Activated T-cell treated with anti-CD3 and anti-CD28 coated beads, Interleukin-2, amount 50 U/mL, for 4 hours (primary cell): ENCODE results near the gene CAPNS1. TPM values are rescaled to one million over a fixed set of nuclear protein-coding genes. Genes with fewer than 3 reads are reported as not detected.
A peak's percentile ranks its signal among the peaks of the same experiment; 100 is the strongest.

Source experiments
- ATAC-seq, 2 donors: fragments of 200-7000 bp; cut with Tn5 transposase; one replicate each; pipeline ENCODE4 v1.10.0; 2021
- DNase-seq: peaks from one replicate; pipeline ENCODE4 v3.0.0-alpha.2; 2020
- H3K27me3 Mint-ChIP-seq: one replicate; pipeline ENCODE4 v1.8.0; 2021; ENCODE audit warnings: low read depth, mixed read lengths
- H3K36me3 Mint-ChIP-seq: one replicate; pipeline ENCODE4 v1.8.0; 2022; ENCODE audit warnings: mixed read lengths; ENCODE audit not compliant: insufficient read depth
- H3K4me1 Mint-ChIP-seq: one replicate; pipeline ENCODE4 v1.8.0; 2021; ENCODE audit warnings: low read depth, mixed read lengths
- H3K4me3 Mint-ChIP-seq: one replicate; pipeline ENCODE4 v1.8.0; 2021; ENCODE audit warnings: mild to moderate bottlenecking, moderate library complexity, mixed read lengths
- H3K9me3 Mint-ChIP-seq: one replicate; pipeline ENCODE4 v1.8.0; 2021; ENCODE audit warnings: mixed read lengths
- total RNA-seq, 3 donors: library from RNA; stranded (reverse); gene quantifications; one replicate each; pipeline ENCODE4 v1.2.1, GENCODE V29; 2021

Gene CAPNS1
- total RNA-seq: 100 to 1,000 TPM; 287 to 318 (median 313) TPM

GRCh38 chr19:36139473-36140303 lies at the start of gene CAPNS1:
Gene CAPNS1 (plus strand): TSS chr19:36140066. CDS start chr19:36141012, 946 bp downstream.
- H3K4me3 Mint-ChIP-seq: peak within 1 kb of the TSS; percentile 97

GRCh38 chr19:36090910-36091695 lies 48.8 kb upstream of the CAPNS1 start:
- H3K4me1 Mint-ChIP-seq: peaks cover 12% of the 10 kb centered on the region
- no peak for DNase-seq
- H3K27me3 Mint-ChIP-seq: no peaks in the 10 kb centered on the region
- H3K36me3 Mint-ChIP-seq: peaks cover 3% of the 10 kb centered on the region
- no peak for ATAC-seq
- no peak overlapping the region for H3K4me3 Mint-ChIP-seq
- H3K9me3 Mint-ChIP-seq: no peaks in the 10 kb centered on the region

More at GRCh38 chr19:36139473-36140303, at the start of gene CAPNS1:
- ATAC-seq (peak; percentile 78), DNase-seq (peak; percentile 90)
- no peaks in the 10 kb centered on the region for H3K27me3 Mint-ChIP-seq
- peaks cover 17% of the 10 kb centered on the region for H3K36me3 Mint-ChIP-seq
- H3K9me3 Mint-ChIP-seq: no peaks in the 10 kb centered on the region
- H3K4me1 Mint-ChIP-seq: peaks cover 20% of the 10 kb centered on the region

- no peak for DNase-seq
- H3K27me3 Mint-ChIP-seq: no peaks in the 10 kb centered on the region
- H3K9me3 Mint-ChIP-seq: no peaks in the 10 kb centered on the region
- H3K4me1 Mint-ChIP-seq: peaks cover 12% of the 10 kb centered on the region
- H3K4me3 Mint-ChIP-seq: no peak overlapping the region
- peaks cover 3% of the 10 kb centered on the region for H3K36me3 Mint-ChIP-seq
- ATAC-seq: no peak
These were observed 47.3 kb upstream of the CAPNS1 start for GRCh38 chr19:36092566-36092965.

DNA sequence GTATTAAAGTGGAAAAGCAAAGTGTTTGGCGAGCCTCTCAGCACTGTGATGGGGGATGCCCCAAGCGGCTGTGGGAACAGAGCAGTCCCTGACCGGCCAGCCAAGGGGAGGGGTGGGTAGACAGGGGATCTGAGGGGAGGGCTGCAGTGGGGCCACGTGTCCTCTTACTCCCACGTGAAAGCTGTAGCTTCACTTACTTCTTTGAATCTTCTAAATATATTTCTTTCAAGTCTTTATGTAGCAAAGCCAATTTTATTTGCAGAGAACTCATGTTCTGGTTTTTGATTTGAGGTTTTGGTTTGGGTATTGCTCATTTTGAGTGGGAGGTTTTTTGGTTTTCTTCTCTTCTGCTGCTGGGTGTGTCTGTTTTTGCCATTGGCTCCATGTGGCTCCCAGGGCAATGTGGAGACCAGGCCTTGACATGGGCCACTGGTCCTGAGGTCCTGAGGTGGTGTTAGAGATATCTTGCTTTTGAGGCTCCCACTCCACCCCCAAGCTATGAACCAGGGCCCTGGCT lies 46.7 kb upstream of the CAPNS1 start:
- Mint-ChIP-seq H3K9me3 (no peaks in the 10 kb centered on the region), H3K27me3 (no peaks in the 10 kb centered on the region), H3K4me3 (no peak overlapping the region), H3K36me3 (peaks cover 3% of the 10 kb centered on the region), H3K4me1 (peaks cover 12% of the 10 kb centered on the region)
- ATAC-seq (peak; percentile 78 to 82), DNase-seq (no peak)

DNA sequence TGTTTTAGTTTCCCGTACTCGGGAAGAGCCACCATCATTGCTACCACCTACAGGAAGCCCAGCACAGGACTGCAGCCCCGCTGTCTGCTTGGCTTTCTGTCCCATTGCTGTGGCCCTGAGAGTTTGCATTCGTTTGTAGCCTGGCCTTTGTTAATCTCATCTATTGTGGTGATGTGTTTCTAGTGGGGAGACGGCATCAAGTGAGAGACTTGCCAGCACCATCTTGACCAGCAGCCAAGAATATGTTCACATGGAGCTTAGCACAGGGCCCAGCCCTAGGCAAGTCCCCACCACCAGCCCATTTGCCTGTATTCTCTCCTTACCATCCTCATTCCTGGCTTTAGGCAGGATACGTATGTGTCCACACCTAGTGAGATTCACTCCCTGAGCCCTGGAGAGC lies 46.2 kb upstream of the CAPNS1 start:
- no peak for DNase-seq
- Mint-ChIP-seq H3K36me3 (peaks cover 3% of the 10 kb centered on the region), H3K27me3 (no peaks in the 10 kb centered on the region), H3K9me3 (no peaks in the 10 kb centered on the region), H3K4me3 (no peak overlapping the region), H3K4me1 (peaks cover 12% of the 10 kb centered on the region)
- peak in 1 of 2 donors; percentile 14 for ATAC-seq

DNA sequence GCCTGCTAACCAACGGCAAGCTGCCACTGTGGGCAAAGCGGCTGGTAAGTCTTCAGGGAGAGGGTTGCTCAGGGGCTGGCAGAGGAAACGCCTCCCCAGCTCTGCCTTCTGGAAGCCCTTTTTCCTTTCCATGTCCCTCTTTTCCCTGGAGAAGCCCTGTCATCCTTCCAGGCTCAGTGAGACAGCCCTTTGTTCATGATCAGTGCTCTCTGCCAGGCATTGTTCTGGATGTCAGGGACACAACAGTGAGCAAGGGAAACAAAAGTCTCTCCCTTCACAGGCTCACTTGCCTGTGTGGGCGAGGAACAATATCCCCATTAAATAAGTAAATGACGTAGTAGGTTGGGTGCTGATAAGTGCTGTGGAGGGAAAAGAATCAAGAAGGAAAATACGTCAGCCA lies 42.8 kb upstream of the CAPNS1 start:
- Mint-ChIP-seq H3K27me3 (no peaks in the 10 kb centered on the region), H3K4me3 (no peak overlapping the region)
- ATAC-seq: no peak

DNA sequence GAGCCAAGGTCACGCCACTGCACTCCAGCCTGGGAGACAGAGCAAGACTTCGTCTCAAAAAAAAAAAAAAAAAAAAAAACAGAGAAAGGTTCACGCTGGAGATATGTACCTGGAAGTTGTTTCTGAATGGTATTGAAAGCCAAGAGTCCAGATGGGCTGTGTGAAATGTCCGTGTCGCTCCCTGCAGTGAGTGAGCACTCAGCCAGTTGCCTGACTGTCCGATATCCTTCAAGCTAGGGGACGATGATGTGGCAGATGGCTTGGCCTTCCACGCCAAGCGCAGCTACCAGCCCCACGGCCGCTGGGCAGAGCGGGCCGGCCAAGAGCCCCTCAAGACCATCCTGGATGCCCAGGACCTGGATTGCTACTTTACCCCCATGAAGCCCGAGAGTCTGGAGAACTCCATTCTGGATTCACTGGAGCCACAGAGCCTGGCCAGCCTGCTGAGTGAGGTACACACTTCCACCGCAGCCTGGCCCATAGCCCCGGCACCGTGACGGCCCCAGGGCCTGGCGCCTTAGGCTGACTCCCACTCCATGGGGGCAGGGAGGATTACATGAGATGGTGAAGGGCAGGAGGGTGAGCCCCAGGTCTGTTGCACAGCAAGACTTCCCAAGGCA lies 40.6 kb upstream of the CAPNS1 start:
- Mint-ChIP-seq H3K27me3 (no peaks in the 10 kb centered on the region), H3K4me3 (no peak overlapping the region), H3K4me1 (no peaks in the 10 kb centered on the region), H3K9me3 (no peaks in the 10 kb centered on the region), H3K36me3 (no peaks in the 10 kb centered on the region)
- no peak for DNase-seq
- no peak for ATAC-seq

More for the DNA sequence above, 42.8 kb upstream of the CAPNS1 start:
- peaks cover 3% of the 10 kb centered on the region for H3K36me3 Mint-ChIP-seq
- peaks cover 12% of the 10 kb centered on the region for H3K4me1 Mint-ChIP-seq
- H3K9me3 Mint-ChIP-seq: no peaks in the 10 kb centered on the region
- DNase-seq: no peak

- Mint-ChIP-seq H3K9me3 (no peaks in the 10 kb centered on the region), H3K4me1 (no peaks in the 10 kb centered on the region), H3K4me3 (no peak overlapping the region), H3K27me3 (no peaks in the 10 kb centered on the region), H3K36me3 (no peaks in the 10 kb centered on the region)
- no peak for ATAC-seq
- no peak for DNase-seq
These were observed 39.4 kb upstream of the CAPNS1 start for GRCh38 chr19:36100476-36100875.

DNA sequence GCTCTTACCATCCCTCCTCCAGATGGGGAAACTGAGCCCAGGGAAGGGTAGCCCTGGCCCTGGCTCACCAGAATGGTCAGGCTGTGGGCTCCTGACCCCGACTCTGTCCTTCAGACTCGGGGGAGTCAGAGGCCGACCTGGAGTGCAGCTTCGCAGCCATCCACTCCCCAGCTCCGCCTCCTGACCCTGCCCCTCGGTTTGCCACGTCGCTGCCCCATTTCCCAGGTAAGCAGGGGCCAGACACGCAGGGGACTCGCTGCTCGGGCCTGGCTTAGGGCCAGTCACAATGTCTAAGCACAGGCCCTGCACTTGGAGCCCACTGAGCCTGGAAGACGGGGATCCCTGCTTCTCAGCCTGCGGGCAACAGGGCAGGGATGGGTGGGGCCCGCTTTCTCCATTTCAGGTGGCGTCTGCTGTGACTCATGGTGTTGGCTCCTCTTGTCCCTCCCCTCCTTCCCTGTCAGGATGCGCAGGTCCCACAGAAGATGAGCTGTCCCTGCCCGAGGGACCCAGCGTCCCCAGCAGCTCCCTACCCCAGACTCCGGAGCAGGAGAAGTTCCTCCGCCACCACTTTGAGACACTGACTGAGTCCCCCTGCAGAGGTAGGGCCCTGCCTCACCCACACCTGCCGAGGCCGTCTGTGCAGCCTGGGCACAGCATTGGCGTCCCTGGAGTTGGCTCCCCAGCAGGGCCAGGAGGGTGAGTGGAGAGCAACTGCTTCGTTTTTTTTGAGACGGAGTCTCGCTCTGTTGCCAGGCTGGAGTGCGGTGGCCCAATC lies 38.1 kb upstream of the CAPNS1 start:
- Mint-ChIP-seq H3K4me3 (no peak overlapping the region), H3K9me3 (no peaks in the 10 kb centered on the region), H3K4me1 (no peaks in the 10 kb centered on the region), H3K27me3 (no peaks in the 10 kb centered on the region), H3K36me3 (no peaks in the 10 kb centered on the region)
- ATAC-seq (no peak), DNase-seq (no peak)

GRCh38 chr19:36103040-36103626 lies 36.7 kb upstream of the CAPNS1 start:
- Mint-ChIP-seq H3K4me1 (no peaks in the 10 kb centered on the region), H3K4me3 (no peak overlapping the region), H3K9me3 (no peaks in the 10 kb centered on the region), H3K36me3 (no peaks in the 10 kb centered on the region), H3K27me3 (no peaks in the 10 kb centered on the region)
- ATAC-seq (no peak), DNase-seq (no peak)

DNA sequence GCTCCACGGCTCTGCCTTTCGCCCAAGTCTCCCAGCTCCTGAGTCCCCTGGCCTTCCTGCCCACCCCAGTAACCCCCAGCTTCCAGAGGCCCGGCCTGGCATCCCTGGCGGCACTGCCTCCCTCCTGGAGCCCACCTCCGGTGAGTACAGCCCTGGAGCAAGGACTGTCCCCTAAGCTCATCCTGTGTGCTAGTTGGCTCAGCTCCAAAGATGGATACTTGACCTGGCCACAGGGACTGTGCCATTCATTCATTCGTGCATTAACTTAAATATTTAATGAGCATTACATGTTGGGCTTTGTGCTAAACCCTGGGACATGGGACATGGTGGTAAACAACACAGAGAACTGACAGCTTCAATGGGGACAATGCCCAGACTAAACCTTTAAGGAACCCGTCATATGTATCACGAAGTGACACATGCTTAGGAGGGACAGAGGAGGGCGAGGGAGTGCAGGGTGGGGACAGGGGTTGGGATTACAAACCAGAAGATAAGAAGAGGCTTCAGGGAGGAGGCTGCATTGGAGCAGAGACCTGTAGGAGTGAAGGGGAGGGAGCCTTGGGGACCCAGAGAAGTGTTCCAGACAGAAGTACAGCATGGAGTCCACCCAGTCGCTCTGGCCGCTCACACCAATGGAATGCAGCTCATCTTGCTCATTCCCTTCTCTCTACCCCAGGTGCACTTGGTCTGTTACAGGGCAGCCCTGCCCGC lies 35.9 kb upstream of the CAPNS1 start:
- Mint-ChIP-seq H3K4me1 (no peaks in the 10 kb centered on the region), H3K9me3 (no peaks in the 10 kb centered on the region), H3K36me3 (no peaks in the 10 kb centered on the region), H3K27me3 (no peaks in the 10 kb centered on the region), H3K4me3 (no peak overlapping the region)
- no peak for ATAC-seq
- DNase-seq: no peak

- H3K9me3 Mint-ChIP-seq: no peaks in the 10 kb centered on the region
- ATAC-seq: no peak
- no peaks in the 10 kb centered on the region for H3K27me3 Mint-ChIP-seq
- H3K4me1 Mint-ChIP-seq: no peaks in the 10 kb centered on the region
- no peak for DNase-seq
- peaks cover under 1% of the 10 kb centered on the region for H3K36me3 Mint-ChIP-seq
- H3K4me3 Mint-ChIP-seq: no peak overlapping the region
These were observed 33.4 kb upstream of the CAPNS1 start for GRCh38 chr19:36106441-36106840.

GRCh38 chr19:36106991-36107390 lies 32.9 kb upstream of the CAPNS1 start:
- DNase-seq (no peak), ATAC-seq (no peak)
- peaks cover 4% of the 10 kb centered on the region for H3K36me3 Mint-ChIP-seq
- H3K4me3 Mint-ChIP-seq: no peak overlapping the region
- no peaks in the 10 kb centered on the region for H3K27me3 Mint-ChIP-seq
- no peaks in the 10 kb centered on the region for H3K9me3 Mint-ChIP-seq
- H3K4me1 Mint-ChIP-seq: no peaks in the 10 kb centered on the region
